ENCODE data around the gene EFCAB6.

The EFCAB6 gene

DNA sequence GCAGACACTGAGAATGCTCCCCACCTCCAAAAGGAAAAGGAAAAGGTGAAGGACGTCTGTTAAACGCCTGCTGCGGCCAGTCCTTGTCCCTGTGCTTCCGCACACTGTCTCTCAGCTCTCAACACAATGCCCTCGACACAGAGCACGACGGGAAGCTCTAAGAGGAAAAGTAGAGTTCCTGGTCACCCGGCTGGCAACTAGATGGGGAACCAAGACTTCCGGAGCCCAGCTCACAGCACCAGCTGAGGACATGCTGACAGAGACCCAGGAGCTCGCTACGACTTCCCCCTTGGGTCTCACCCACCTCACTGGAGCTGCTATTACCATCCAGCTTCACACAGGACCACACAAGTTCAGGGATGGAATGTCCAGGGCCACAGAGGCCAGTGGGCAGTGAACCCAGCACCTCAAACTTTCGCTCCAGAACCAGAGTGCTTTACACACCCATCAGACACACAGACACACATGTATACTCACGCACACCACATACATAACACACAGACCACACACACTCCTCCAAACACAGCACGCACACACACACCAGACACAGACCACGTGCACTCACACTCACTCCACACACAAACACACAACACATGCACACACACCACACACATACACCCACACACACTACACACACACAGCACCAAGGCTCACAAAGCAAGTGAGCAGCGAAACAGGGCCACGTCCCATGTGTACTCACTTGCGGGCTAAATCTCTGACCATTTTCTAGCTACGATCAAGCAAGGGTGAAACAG, 40.6 kb upstream of the EFCAB6 start:
- no peak for TF ChIP-seq TAF1 (IDR thresholded peaks at IDR 0.05; ENCODE audit: low read depth)
- no peak for TF ChIP-seq RAD21 (IDR thresholded peaks at IDR 0.05; ENCODE audit: low read depth)
- TF ChIP-seq NFIC (IDR thresholded peaks at IDR 0.05), result no peak
- no peak for TF ChIP-seq YY1 (IDR thresholded peaks at IDR 0.05; ENCODE audit: low read depth)

DNA sequence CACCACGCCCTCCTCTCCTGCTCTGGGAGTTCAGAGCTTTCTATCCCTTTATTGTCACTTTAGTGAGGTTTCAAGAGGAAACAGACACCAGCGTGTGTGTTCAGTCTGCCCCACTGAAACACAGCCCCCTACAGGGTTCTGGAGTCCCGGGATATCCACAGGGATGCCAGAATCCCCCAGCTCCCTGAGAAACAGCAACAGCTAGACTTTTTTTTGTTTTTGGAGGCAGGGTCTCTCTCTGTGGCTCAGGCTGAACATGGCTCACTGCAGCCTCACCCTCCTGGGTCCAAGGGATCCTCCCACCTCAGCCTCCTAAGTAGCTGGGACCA, 39.8 kb upstream of the EFCAB6 start:
- TF ChIP-seq, protein P1, sequence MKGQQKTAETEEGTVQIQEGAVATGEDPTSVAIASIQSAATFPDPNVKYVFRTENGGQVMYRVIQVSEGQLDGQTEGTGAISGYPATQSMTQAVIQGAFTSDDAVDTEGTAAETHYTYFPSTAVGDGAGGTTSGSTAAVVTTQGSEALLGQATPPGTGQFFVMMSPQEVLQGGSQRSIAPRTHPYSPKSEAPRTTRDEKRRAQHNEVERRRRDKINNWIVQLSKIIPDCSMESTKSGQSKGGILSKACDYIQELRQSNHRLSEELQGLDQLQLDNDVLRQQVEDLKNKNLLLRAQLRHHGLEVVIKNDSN (IDR thresholded peaks at IDR 0.05), result no peak
- TF ChIP-seq CEBPB (IDR thresholded peaks at IDR 0.05) (no peak), YY1 (IDR thresholded peaks at IDR 0.05; ENCODE audit: low read depth) (no peak), FOXM1 (IDR thresholded peaks at IDR 0.05; ENCODE audit: borderline replicate concordance, low read depth) (no peak), TEAD4 (IDR thresholded peaks at IDR 0.05) (no peak), TAF1 (IDR thresholded peaks at IDR 0.05; ENCODE audit: low read depth) (no peak), RAD21 (IDR thresholded peaks at IDR 0.05; ENCODE audit: low read depth) (no peak), EGR1 (IDR thresholded peaks at IDR 0.05) (no peak), ZBTB7A (IDR thresholded peaks at IDR 0.05; ENCODE audit: low read depth) (no peak), NFIC (IDR thresholded peaks at IDR 0.05) (no peak), CREB1 (IDR thresholded peaks at IDR 0.05; ENCODE audit: low read depth) (no peak), EP300 (IDR thresholded peaks at IDR 0.05; ENCODE audit: borderline replicate concordance) (no peak), TCF12 (IDR thresholded peaks at IDR 0.05; ENCODE audit: low read depth) (no peak)
- TF ChIP-seq, protein P2, sequence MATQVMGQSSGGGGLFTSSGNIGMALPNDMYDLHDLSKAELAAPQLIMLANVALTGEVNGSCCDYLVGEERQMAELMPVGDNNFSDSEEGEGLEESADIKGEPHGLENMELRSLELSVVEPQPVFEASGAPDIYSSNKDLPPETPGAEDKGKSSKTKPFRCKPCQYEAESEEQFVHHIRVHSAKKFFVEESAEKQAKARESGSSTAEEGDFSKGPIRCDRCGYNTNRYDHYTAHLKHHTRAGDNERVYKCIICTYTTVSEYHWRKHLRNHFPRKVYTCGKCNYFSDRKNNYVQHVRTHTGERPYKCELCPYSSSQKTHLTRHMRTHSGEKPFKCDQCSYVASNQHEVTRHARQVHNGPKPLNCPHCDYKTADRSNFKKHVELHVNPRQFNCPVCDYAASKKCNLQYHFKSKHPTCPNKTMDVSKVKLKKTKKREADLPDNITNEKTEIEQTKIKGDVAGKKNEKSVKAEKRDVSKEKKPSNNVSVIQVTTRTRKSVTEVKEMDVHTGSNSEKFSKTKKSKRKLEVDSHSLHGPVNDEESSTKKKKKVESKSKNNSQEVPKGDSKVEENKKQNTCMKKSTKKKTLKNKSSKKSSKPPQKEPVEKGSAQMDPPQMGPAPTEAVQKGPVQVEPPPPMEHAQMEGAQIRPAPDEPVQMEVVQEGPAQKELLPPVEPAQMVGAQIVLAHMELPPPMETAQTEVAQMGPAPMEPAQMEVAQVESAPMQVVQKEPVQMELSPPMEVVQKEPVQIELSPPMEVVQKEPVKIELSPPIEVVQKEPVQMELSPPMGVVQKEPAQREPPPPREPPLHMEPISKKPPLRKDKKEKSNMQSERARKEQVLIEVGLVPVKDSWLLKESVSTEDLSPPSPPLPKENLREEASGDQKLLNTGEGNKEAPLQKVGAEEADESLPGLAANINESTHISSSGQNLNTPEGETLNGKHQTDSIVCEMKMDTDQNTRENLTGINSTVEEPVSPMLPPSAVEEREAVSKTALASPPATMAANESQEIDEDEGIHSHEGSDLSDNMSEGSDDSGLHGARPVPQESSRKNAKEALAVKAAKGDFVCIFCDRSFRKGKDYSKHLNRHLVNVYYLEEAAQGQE (IDR thresholded peaks at IDR 0.05; ENCODE audit: low read depth), result no peak
- TF ChIP-seq, protein P3, sequence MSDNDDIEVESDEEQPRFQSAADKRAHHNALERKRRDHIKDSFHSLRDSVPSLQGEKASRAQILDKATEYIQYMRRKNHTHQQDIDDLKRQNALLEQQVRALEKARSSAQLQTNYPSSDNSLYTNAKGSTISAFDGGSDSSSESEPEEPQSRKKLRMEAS (IDR thresholded peaks at IDR 0.05), result no peak

DNA sequence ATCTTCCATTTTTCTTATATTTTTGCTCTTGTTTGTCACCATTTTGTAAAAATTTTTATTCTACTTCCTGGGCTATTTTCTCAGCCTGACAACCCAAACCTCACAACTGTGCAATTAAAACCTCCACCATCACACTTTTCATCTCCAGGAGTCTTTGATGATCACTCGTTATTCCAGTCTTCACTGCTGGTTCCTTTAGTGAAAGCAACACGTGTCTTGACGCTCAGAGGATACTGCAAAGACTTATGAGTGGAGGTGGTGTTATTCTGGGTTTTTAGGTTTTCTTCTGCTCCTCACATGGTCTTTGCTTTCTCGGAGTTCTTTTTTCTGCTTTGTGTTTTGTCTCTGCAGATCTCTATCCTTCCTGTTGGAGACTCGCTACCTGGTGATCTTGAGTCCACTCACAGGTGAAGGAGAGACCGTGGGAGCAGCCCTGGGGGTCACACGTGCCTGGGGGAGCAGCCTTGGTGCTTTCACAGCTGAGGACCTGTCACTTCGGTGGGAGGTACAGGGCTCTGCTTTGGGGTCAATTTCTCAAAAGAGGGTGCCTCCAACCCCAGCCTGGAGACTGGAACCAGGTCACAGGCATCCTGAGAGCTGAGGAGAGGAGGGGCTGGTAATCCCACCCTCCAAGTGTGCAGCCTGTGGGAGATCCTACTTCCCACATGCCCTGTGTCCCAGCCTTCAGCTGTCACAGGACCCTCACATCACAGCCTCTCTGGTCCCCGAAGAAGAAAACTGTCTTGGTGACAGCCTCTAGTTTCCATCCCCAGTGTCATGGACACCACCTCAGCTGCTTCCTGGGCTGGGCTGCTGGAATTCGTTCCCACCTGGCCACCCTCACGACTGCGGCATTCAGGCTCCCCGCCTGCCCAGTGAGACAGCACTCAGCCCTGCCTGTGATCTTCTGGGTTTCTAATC, 39.2 kb upstream of the EFCAB6 start:
- TF ChIP-seq TCF12 (IDR thresholded peaks at IDR 0.05; ENCODE audit: low read depth), result no peak
- TF ChIP-seq, protein P2 (IDR thresholded peaks at IDR 0.05; ENCODE audit: low read depth), result no peak
- no peak for TF ChIP-seq FOXM1 (IDR thresholded peaks at IDR 0.05; ENCODE audit: borderline replicate concordance, low read depth)
- no peak for TF ChIP-seq ZBTB7A (IDR thresholded peaks at IDR 0.05; ENCODE audit: low read depth)
- TF ChIP-seq NFIC (IDR thresholded peaks at IDR 0.05), result no peak
- no peak for TF ChIP-seq TEAD4 (IDR thresholded peaks at IDR 0.05)
- no peak for TF ChIP-seq CEBPB (IDR thresholded peaks at IDR 0.05)
- TF ChIP-seq CREB1 (IDR thresholded peaks at IDR 0.05; ENCODE audit: low read depth), result no peak
- no peak for TF ChIP-seq EGR1 (IDR thresholded peaks at IDR 0.05)
- TF ChIP-seq YY1 (IDR thresholded peaks at IDR 0.05; ENCODE audit: low read depth), result no peak
- TF ChIP-seq RAD21 (IDR thresholded peaks at IDR 0.05; ENCODE audit: low read depth), result no peak
- TF ChIP-seq EP300 (IDR thresholded peaks at IDR 0.05; ENCODE audit: borderline replicate concordance), result no peak
- TF ChIP-seq, protein P1 (IDR thresholded peaks at IDR 0.05), result no peak
- TF ChIP-seq, protein P3 (IDR thresholded peaks at IDR 0.05), result no peak
- TF ChIP-seq TAF1 (IDR thresholded peaks at IDR 0.05; ENCODE audit: low read depth), result no peak

DNA sequence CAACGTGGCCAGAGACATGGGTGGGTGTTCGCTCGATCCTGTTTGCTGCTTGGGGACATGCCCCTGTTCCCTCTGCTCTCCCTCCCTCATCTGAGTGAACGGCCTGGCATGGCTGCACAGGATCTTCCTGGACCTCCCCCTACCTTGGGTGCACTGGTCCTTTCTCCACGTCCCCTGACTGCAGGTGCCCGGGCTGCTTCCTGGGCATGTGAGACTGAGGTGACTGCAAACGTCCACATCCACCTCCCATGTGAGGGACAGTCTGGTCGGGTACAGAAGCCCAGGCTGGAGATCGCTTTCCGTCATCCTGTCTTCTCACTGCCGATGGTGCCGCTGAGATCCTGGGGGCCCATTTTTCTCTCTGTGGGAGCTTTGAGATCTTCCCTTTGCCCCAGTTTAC, 38.4 kb upstream of the EFCAB6 start:
- TF ChIP-seq YY1 (IDR thresholded peaks at IDR 0.05; ENCODE audit: low read depth), result no peak
- no peak for TF ChIP-seq EGR1 (IDR thresholded peaks at IDR 0.05)
- TF ChIP-seq, protein P1 (IDR thresholded peaks at IDR 0.05), result no peak
- no peak for TF ChIP-seq CEBPB (IDR thresholded peaks at IDR 0.05)
- TF ChIP-seq TEAD4 (IDR thresholded peaks at IDR 0.05), result no peak
- no peak for TF ChIP-seq RAD21 (IDR thresholded peaks at IDR 0.05; ENCODE audit: low read depth)
- no peak for TF ChIP-seq TAF1 (IDR thresholded peaks at IDR 0.05; ENCODE audit: low read depth)
- TF ChIP-seq, protein P3 (IDR thresholded peaks at IDR 0.05), result no peak
- no peak for TF ChIP-seq CREB1 (IDR thresholded peaks at IDR 0.05; ENCODE audit: low read depth)
- no peak for TF ChIP-seq FOXM1 (IDR thresholded peaks at IDR 0.05; ENCODE audit: borderline replicate concordance, low read depth)
- no peak for TF ChIP-seq NFIC (IDR thresholded peaks at IDR 0.05)
- TF ChIP-seq TCF12 (IDR thresholded peaks at IDR 0.05; ENCODE audit: low read depth), result no peak
- TF ChIP-seq EP300 (IDR thresholded peaks at IDR 0.05; ENCODE audit: borderline replicate concordance), result no peak
- TF ChIP-seq, protein P2 (IDR thresholded peaks at IDR 0.05; ENCODE audit: low read depth), result no peak
- TF ChIP-seq ZBTB7A (IDR thresholded peaks at IDR 0.05; ENCODE audit: low read depth), result no peak

Measured in Ishikawa (cell line).